SU-DHL-6 (cell line): ENCODE results near the gene MARCHF10.

ENCODE experiments used
- H2AFZ ChIP-seq: fragments of 200-600 bp; sonication (generic); 2 replicates; pipeline ENCODE4 v1.6.1; 2014; ENCODE audit warnings: low read depth, mild to moderate bottlenecking, moderate library complexity, mixed read lengths, antibody characterized with exemption, low read length; ENCODE audit not compliant: severe bottlenecking
- H3F3A ChIP-seq: fragments of 200-600 bp; shearing (Covaris generic); 2 replicates; pipeline ENCODE4 v1.6.0; 2016; ENCODE audit warnings: antibody characterized with exemption, mild to moderate bottlenecking; ENCODE audit not compliant: insufficient read depth
- H3K27ac ChIP-seq: fragments of 200-600 bp; sonication (generic); 2 replicates; pipeline ENCODE4 v1.5.1; 2016; ENCODE audit warnings: low read depth, mild to moderate bottlenecking, low read length, moderate library complexity, mixed read lengths
- H3K27me3 ChIP-seq: fragments of 200-600 bp; sonication (generic), shearing (Covaris generic); 2 replicates; pipeline ENCODE4 v1.6.0; 2014; ENCODE audit warnings: mild to moderate bottlenecking, low read length
- H3K36me3 ChIP-seq: fragments of 200-600 bp; sonication (generic); 2 replicates; pipeline ENCODE4 v1.6.1; 2014; ENCODE audit warnings: mild to moderate bottlenecking, low read length, mixed read lengths
- H3K4me2 ChIP-seq: fragments of 300-600, 200-600 bp; shearing (Covaris generic), sonication (generic); 2 replicates; pipeline ENCODE4 v1.6.0; 2014; ENCODE audit warnings: low read length, low read depth, mild to moderate bottlenecking; ENCODE audit not compliant: poor library complexity, severe bottlenecking
- H3K4me3 ChIP-seq: fragments of 200-600 bp; sonication (generic); 2 replicates; pipeline ENCODE4 v1.5.1; 2014; ENCODE audit warnings: antibody characterized with exemption, low read length, mild to moderate bottlenecking, mixed read lengths; ENCODE audit not compliant: insufficient read depth, poor library complexity, severe bottlenecking
- H3K79me2 ChIP-seq: fragments of 200-600 bp; sonication (generic); 2 replicates; pipeline ENCODE4 v1.6.1; 2014; ENCODE audit warnings: mild to moderate bottlenecking, low read length, moderate library complexity; ENCODE audit not compliant: insufficient read depth
- H3K9ac ChIP-seq: fragments of 200-600 bp; sonication (generic); 2 replicates; pipeline ENCODE4 v1.7.0; 2014; ENCODE audit warnings: mild to moderate bottlenecking, low read length
- H3K9me2 ChIP-seq: fragments of 200-600 bp; sonication (generic); replicated peaks from 2 replicates; pipeline ENCODE4 v1.6.1; 2014; ENCODE audit warnings: low read length; ENCODE audit not compliant: insufficient read depth
- H3K9me3 ChIP-seq: fragments of 200-600 bp; sonication (generic); 2 replicates; pipeline ENCODE4 v1.6.1; 2014; ENCODE audit warnings: low read length, mixed read lengths; ENCODE audit not compliant: insufficient read depth
- H4K20me1 ChIP-seq: fragments of 200-600 bp; sonication (generic); 2 replicates; pipeline ENCODE4 v1.6.1; 2014; ENCODE audit warnings: low read depth, mild to moderate bottlenecking, antibody characterized with exemption, low read length, moderate library complexity, mixed read lengths
- EZH2phosphoT487 ChIP-seq: fragments of 200-600 bp; sonication (generic), shearing (Covaris generic); conservative IDR thresholded peaks from 2 replicates; pipeline ENCODE4 v1.6.1; 2018; ENCODE audit warnings: mild to moderate bottlenecking, antibody characterized with exemption, low read length, moderate library complexity, mixed read lengths
- TF ChIP-seq, protein P1 (sequence below): fragments of 200-600 bp; sonication (generic); IDR thresholded peaks from one replicate; pipeline ENCODE4 v1.5.1; 2017; ENCODE audit warnings: antibody characterized with exemption, mild to moderate bottlenecking, low read length, moderate library complexity; ENCODE audit not compliant: insufficient read depth, poor library complexity, severe bottlenecking

MARCHF10 gene

DNA sequence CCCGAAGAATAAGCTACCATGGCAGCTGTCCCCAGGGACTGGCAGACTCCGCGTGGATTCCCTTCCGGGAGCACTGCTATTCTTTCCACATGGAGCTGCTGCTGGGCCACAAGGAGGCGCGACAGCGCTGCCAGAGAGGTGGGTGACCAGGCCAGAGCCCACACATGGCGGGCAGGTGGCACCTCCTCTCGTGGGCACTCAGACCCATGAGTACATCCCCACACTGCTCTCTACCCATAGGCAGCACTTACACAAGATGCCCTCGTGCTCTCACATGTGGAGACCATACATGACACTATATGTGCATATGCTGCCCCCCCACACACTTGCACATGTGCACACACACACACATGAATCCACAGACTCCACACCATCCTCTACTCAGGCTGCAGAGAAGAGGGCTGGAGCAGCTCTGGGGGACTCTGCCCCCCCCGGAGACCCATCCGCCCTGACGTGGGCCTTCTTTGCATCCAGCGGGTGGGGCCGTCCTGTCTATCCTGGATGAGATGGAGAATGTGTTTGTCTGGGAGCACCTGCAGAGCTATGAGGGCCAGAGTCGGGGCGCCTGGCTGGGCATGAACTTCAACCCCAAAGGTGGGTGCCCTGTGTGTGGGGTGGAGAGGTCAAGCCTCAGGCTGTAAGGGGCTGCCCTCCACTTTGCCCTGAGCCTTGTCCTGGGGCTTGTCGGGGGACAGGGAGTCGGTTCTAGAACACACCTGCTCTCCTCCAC, 117.8 kb downstream of the MARCHF10 start:
- H3K79me2 ChIP-seq = no peaks in the 10 kb centered on the region
- H3K36me3 ChIP-seq = no peaks in the 10 kb centered on the region
- no peaks in the 10 kb centered on the region for H4K20me1 ChIP-seq
- H3F3A ChIP-seq = no peaks in the 10 kb centered on the region
- no peaks in the 10 kb centered on the region for H3K27me3 ChIP-seq
- no peak overlapping the region for H3K9ac ChIP-seq
- TF ChIP-seq, protein P1, sequence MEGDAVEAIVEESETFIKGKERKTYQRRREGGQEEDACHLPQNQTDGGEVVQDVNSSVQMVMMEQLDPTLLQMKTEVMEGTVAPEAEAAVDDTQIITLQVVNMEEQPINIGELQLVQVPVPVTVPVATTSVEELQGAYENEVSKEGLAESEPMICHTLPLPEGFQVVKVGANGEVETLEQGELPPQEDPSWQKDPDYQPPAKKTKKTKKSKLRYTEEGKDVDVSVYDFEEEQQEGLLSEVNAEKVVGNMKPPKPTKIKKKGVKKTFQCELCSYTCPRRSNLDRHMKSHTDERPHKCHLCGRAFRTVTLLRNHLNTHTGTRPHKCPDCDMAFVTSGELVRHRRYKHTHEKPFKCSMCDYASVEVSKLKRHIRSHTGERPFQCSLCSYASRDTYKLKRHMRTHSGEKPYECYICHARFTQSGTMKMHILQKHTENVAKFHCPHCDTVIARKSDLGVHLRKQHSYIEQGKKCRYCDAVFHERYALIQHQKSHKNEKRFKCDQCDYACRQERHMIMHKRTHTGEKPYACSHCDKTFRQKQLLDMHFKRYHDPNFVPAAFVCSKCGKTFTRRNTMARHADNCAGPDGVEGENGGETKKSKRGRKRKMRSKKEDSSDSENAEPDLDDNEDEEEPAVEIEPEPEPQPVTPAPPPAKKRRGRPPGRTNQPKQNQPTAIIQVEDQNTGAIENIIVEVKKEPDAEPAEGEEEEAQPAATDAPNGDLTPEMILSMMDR = no peak
- no peak for TF ChIP-seq EZH2phosphoT487
- H3K9me2 ChIP-seq = no peaks in the 10 kb centered on the region
- no peak overlapping the region for H3K27ac ChIP-seq
- H3K4me2 ChIP-seq = no peak overlapping the region
- no peaks in the 10 kb centered on the region for H3K9me3 ChIP-seq
- H2AFZ ChIP-seq = no peak overlapping the region
- no peak overlapping the region for H3K4me3 ChIP-seq

DNA sequence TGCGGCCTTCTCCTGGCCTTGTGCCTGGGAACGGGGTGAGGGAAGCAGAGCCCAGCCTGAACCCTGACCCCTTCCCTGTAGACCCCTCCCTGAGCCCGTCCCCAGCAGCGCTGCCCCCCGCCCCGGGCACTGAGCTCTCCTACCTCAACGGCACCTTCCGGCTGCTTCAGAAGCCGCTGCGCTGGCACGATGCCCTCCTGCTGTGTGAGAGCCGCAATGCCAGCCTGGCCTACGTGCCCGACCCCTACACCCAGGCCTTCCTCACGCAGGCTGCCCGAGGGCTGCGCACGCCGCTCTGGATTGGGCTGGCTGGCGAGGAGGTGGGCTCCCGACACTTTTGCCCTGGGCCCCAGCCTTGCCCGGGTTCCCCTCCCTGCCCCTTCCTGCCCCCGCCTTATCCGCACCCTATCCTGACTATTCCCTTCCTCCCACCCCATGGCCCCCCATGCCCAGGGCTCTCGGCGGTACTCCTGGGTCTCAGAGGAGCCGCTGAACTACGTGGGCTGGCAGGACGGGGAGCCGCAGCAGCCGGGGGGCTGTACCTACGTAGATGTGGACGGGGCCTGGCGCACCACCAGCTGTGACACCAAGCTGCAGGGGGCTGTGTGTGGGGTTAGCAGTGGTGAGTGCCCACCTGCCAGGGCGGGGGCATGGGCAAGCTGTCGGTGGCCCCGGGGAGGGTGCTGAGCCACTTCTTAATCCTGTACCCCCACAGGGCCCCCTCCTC, 118.5 kb downstream of the MARCHF10 start:
- Histone ChIP-seq H4K20me1 (no peaks in the 10 kb centered on the region), H3K27ac (no peak overlapping the region)

DNA sequence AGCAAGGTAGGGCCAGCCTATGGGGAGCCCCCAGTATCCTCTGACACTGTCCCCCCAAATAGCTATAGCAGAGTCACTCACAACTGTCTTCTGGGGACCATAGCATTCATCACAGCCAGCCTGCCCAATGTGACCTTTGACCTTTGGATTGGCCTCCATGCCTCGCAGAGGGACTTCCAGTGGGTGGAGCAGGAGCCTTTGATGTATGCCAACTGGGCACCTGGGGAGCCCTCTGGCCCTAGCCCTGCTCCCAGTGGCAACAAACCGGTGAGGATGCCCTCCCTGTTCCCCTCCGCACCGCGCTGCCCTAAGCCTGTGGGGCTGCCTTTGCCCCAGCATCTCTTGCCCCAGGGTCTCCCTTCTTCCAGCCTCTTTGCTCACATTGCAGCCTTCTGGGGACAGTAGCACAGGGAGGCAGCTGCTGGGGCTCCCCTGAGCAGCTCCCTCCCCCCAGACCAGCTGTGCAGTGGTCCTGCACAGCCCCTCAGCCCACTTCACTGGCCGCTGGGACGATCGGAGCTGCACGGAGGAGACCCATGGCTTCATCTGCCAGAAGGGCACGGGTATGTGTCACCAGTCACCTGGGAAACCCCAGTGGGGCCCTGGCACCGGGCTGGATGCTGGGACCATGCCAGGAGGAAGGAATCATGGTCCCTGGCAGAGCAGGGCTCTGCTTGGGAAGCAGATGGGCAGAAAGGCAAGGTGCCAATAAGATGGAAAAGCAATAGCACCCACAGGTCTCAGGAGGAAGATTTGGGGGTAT, 119.5 kb downstream of the MARCHF10 start:
- Histone ChIP-seq H4K20me1 (no peaks in the 10 kb centered on the region), H3K27me3 (no peaks in the 10 kb centered on the region), H3K4me2 (no peak overlapping the region), H3K36me3 (no peaks in the 10 kb centered on the region), H2AFZ (no peak overlapping the region), H3K9me2 (no peaks in the 10 kb centered on the region), H3F3A (no peaks in the 10 kb centered on the region), H3K79me2 (no peaks in the 10 kb centered on the region), H3K9me3 (no peaks in the 10 kb centered on the region), H3K9ac (no peak overlapping the region), H3K4me3 (no peak overlapping the region), H3K27ac (no peak overlapping the region)
- TF ChIP-seq, protein P1 = no peak
- no peak for TF ChIP-seq EZH2phosphoT487

More for the DNA sequence above, 118.5 kb downstream of the MARCHF10 start:
- Histone ChIP-seq H3K9me3 (no peaks in the 10 kb centered on the region), H3K9ac (no peak overlapping the region), H3K27me3 (no peaks in the 10 kb centered on the region), H3K4me2 (no peak overlapping the region), H3K79me2 (no peaks in the 10 kb centered on the region), H3K4me3 (no peak overlapping the region), H3K36me3 (no peaks in the 10 kb centered on the region), H2AFZ (no peak overlapping the region), H3K9me2 (no peaks in the 10 kb centered on the region), H3F3A (no peaks in the 10 kb centered on the region)
- no peak for TF ChIP-seq EZH2phosphoT487
- TF ChIP-seq, protein P1 = no peak
